Hematopoietic multipotent progenitor cell treated with erythropoietin and hydrocortisone succinate and interleukin-3 and kit ligand, for 17 days (in vitro differentiated cells): Measurements from ENCODE around the gene NCMAP.

Source experiments
- DNase-seq: peaks from one replicate; pipeline ENCODE4 v3.0.0-alpha.2; 2015; ENCODE audit warnings: low spot score

The NCMAP gene

GRCh38 chr1:24622218-24622617 lies 66.3 kb downstream of the NCMAP start:
- no peak for DNase-seq

- no peak for DNase-seq
These were observed 76.9 kb downstream of the NCMAP start for GRCh38 chr1:24632832-24633175.

GRCh38 chr1:24635195-24635843 lies 79.4 kb downstream of the NCMAP start:
- peak; percentile 51 for DNase-seq

- no peak for DNase-seq
These were observed 80.9 kb downstream of the NCMAP start for GRCh38 chr1:24636661-24637357.

- no peak for DNase-seq
These were observed 83.2 kb downstream of the NCMAP start for GRCh38 chr1:24639094-24639493.

- DNase-seq = no peak
These were observed 84.0 kb downstream of the NCMAP start for GRCh38 chr1:24639881-24640280.

GRCh38 chr1:24640288-24640687 lies 84.4 kb downstream of the NCMAP start:
- DNase-seq = no peak

- no peak for DNase-seq
These were observed 85.8 kb downstream of the NCMAP start for GRCh38 chr1:24641646-24642151.

GRCh38 chr1:24642481-24643362 lies 86.8 kb downstream of the NCMAP start, which contains the start of gene SRRM1:
Gene SRRM1 (plus strand): TSS chr1:24643302. CDS start chr1:24643327, 25 bp downstream.
- DNase-seq = peak; percentile 99

- peak; percentile 28 for DNase-seq
These were observed 87.6 kb downstream of the NCMAP start for GRCh38 chr1:24643363-24644099.

GRCh38 chr1:24644100-24644384 lies 88.2 kb downstream of the NCMAP start:
- no peak for DNase-seq

- no peak for DNase-seq
These were observed 93.0 kb downstream of the NCMAP start for GRCh38 chr1:24648919-24649318.

- DNase-seq = no peak
These were observed 96.5 kb downstream of the NCMAP start for GRCh38 chr1:24652382-24652781.

- DNase-seq = no peak
These were observed 98.1 kb downstream of the NCMAP start for GRCh38 chr1:24654010-24654409.

GRCh38 chr1:24656046-24656445 lies 100.2 kb downstream of the NCMAP start:
- no peak for DNase-seq

- no peak for DNase-seq
These were observed 101.9 kb downstream of the NCMAP start for GRCh38 chr1:24657781-24658180.
